Kidney (tissue), 14 donors: Measurements from ENCODE around the gene TDRD6. TPM values are rescaled to one million over a fixed set of nuclear protein-coding genes. Genes with fewer than 3 reads are reported as not detected.
A peak's percentile ranks its signal among the peaks of the same experiment; 100 is the strongest.

Source experiments
- DNase-seq, 5 donors: peaks; one replicate each; pipeline ENCODE4 v3.0.0-alpha.2; 2013 to 2020
- FAIRE-seq: peaks from 2 replicates; lab custom pipeline; 2012; peaks lifted over from hg19 to GRCh38; lab: Jason Lieb, UNC
- H3K27ac ChIP-seq, 2 donors: one replicate each; pipeline ENCODE4 v1.7.0; 2013; ENCODE audit warnings: low read depth in 2 of 2, low read length in 2 of 2, inconsistent platforms in 1 of 2
- H3K27me3 ChIP-seq: one replicate; pipeline ENCODE4 v1.7.1; 2013; ENCODE audit warnings: low read length, inconsistent platforms; ENCODE audit not compliant: control insufficient read depth, insufficient read depth
- H3K36me3 ChIP-seq, 3 donors: one replicate each; pipeline versions ENCODE4 v1.7.0 to v1.7.1; 2013; ENCODE audit warnings: low read length in 3 of 3, control low read depth in 1 of 3, inconsistent platforms in 1 of 3; ENCODE audit not compliant: insufficient read depth in 3 of 3, control insufficient read depth in 2 of 3
- H3K4me1 ChIP-seq, 3 donors: one replicate each; pipeline versions ENCODE4 v1.7.0 to v1.7.1; 2013; ENCODE audit warnings: low read length in 3 of 3, inconsistent platforms in 1 of 3, low read depth in 1 of 3; ENCODE audit not compliant: control insufficient read depth in 2 of 3, insufficient read depth in 2 of 3
- H3K4me3 ChIP-seq, 3 donors: one replicate each; pipeline versions ENCODE4 v1.7.0 to v1.8.1; 2013; ENCODE audit warnings: low read length in 3 of 3, control low read depth in 1 of 3, inconsistent platforms in 1 of 3
- H3K9ac ChIP-seq, 3 donors: one replicate each; pipeline versions ENCODE4 v1.7.0 to v1.7.1; 2013; ENCODE audit warnings: low read length in 3 of 3, control low read depth in 1 of 3, inconsistent platforms in 1 of 3
- H3K9me3 ChIP-seq, 3 donors: one replicate each; pipeline versions ENCODE4 v1.7.0 to v1.7.1; 2013; ENCODE audit warnings: low read length in 3 of 3, control low read depth in 1 of 3, inconsistent platforms in 1 of 3; ENCODE audit not compliant: control insufficient read depth in 2 of 3, insufficient read depth in 1 of 3
- intact Hi-C: fragments of 100-400 bp; cut with DNase I; formaldehyde crosslinking; loops from one replicate; pipeline ENCODE4 v1.11.1; 2022
- polyA plus RNA-seq: library from polyadenylated mRNA; stranded (reverse); fragments of 350-450 nt; fragmentation: Illumina TruSeq; extraction: RNeasy Lipid Tissue Mini Kit (QIAGEN cat#74804); gene quantifications from one replicate; pipeline ENCODE4 v1.2.3, GENCODE V29; 2014; ENCODE audit warnings: low read depth, low replicate concordance; ENCODE audit not compliant: insufficient read depth
- total RNA-seq: library from RNA; stranded (reverse); fragmentation: NEBNext Ultra II Directional; extraction: Animal tissue kit (Norgen Biotek cat#: 25700); gene quantifications from one replicate; pipeline ENCODE4 v1.2.1, GENCODE V29; 2021
- TF ChIP-seq, protein P1 (sequence below): IDR thresholded peaks from 3 replicates; pipeline ENCODE4 v1.5.1; 2012; ENCODE audit warnings: mild to moderate bottlenecking, moderate library complexity, borderline replicate concordance; ENCODE audit not compliant: insufficient read depth; ENCODE audit errors: extremely low read depth
- donor health status: control.
- donor health status: control.
- donor health status: control.
- donor health status: control.
- donor health status: control.
- donor health status: DM: yes; HTN: yes; CAD: no.
- donor health status: Normal renal cell carcinoma (clear cell type).

TDRD6 gene
- total and polyA plus RNA-seq, 2 donors from 2014 or later, result 0.47 to 0.84 TPM

DNA sequence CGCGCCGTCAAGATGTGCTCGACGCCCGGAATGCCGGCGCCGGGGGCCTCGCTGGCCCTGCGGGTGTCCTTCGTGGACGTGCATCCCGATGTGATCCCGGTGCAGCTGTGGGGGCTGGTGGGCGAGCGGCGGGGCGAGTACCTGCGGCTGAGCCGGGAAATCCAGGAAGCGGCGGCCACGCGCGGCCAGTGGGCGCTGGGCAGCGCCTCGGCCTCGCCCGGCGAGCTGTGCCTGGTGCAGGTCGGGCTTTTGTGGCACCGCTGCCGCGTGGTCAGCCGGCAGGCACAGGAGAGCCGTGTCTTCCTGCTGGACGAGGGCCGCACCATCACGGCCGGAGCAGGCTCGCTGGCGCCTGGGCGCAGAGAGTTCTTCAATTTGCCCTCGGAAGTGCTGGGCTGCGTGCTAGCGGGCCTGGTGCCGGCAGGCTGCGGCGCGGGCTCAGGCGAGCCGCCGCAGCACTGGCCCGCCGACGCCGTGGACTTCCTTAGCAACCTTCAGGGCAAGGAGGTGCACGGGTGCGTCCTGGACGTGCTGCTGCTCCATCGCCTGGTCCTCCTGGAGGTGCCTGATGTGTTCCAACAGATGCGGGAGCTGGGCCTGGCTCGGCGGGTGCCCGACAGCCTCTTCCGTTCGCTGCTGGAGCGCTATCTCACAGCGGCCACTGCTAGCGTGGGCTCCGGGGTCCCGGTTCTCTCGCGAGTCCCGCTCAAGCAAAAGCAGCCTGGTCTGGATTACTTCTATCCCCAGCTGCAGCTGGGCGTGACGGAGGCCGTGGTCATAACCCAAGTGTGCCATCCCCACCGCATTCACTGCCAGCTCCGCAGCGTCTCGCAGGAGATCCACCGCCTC lies 656 bp downstream of the TDRD6 start:
- no peak for DNase-seq
- TF ChIP-seq, protein P1, sequence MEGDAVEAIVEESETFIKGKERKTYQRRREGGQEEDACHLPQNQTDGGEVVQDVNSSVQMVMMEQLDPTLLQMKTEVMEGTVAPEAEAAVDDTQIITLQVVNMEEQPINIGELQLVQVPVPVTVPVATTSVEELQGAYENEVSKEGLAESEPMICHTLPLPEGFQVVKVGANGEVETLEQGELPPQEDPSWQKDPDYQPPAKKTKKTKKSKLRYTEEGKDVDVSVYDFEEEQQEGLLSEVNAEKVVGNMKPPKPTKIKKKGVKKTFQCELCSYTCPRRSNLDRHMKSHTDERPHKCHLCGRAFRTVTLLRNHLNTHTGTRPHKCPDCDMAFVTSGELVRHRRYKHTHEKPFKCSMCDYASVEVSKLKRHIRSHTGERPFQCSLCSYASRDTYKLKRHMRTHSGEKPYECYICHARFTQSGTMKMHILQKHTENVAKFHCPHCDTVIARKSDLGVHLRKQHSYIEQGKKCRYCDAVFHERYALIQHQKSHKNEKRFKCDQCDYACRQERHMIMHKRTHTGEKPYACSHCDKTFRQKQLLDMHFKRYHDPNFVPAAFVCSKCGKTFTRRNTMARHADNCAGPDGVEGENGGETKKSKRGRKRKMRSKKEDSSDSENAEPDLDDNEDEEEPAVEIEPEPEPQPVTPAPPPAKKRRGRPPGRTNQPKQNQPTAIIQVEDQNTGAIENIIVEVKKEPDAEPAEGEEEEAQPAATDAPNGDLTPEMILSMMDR, result no peak
- intact Hi-C loops, result no loop called here
- Histone ChIP-seq H3K36me3 (peaks cover 0 to 3% (median 0%) of the 10 kb centered on the region in 3 donors), H3K27me3 (no peaks in the 10 kb centered on the region), H3K9ac (no peak overlapping the region), H3K27ac (no peak overlapping the region), H3K9me3 (no peaks in the 10 kb centered on the region), H3K4me1 (no peaks in the 10 kb centered on the region), H3K4me3 (no peak overlapping the region)
- FAIRE-seq, result no peak

DNA sequence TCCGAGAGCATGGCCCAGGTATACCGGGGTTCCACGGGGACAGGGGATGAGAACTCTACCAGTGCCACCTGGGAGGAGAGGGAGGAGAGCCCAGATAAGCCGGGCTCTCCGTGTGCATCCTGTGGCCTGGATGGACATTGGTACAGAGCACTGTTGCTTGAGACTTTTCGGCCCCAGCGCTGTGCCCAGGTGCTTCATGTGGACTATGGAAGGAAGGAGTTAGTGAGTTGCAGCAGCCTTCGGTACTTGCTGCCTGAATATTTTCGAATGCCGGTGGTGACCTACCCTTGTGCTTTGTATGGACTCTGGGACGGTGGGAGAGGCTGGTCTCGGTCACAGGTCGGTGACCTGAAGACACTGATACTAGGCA lies 1.3 kb downstream of the TDRD6 start:
- Histone ChIP-seq H3K9ac (no peak overlapping the region), H3K4me3 (no peak overlapping the region), H3K9me3 (no peaks in the 10 kb centered on the region), H3K27ac (no peak overlapping the region), H3K4me1 (no peaks in the 10 kb centered on the region), H3K36me3 (no peaks in the 10 kb centered on the region), H3K27me3 (no peaks in the 10 kb centered on the region)
- intact Hi-C loops, result no loop called here
- TF ChIP-seq, protein P1, result no peak
- DNase-seq (peak in 1 of 5 donors; percentile 43), FAIRE-seq (no peak)

DNA sequence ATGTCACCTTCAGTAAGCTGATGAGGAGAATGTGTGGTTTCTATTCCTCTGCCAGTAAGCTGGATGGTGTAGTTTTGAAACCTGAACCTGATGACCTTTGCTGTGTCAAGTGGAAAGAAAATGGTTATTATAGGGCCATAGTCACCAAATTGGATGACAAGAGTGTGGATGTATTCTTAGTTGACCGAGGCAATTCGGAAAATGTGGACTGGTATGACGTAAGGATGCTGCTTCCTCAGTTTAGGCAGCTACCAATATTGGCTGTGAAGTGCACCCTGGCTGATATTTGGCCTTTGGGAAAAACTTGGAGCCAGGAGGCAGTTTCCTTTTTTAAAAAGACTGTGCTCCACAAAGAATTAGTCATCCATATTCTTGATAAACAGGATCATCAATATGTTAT lies 2.0 kb downstream of the TDRD6 start:
- Histone ChIP-seq H3K9me3 (no peaks in the 10 kb centered on the region), H3K4me1 (no peaks in the 10 kb centered on the region), H3K27ac (no peak overlapping the region), H3K4me3 (no peak overlapping the region), H3K27me3 (no peaks in the 10 kb centered on the region), H3K36me3 (no peaks in the 10 kb centered on the region), H3K9ac (no peak overlapping the region)
- no peak for FAIRE-seq
- TF ChIP-seq, protein P1, result no peak
- intact Hi-C loops, result no loop called here
- no peak for DNase-seq
